Endothelial cell of umbilical vein (primary cell): Measurements from ENCODE around the gene TMEM121. TPM values are rescaled to one million over a fixed set of nuclear protein-coding genes. Genes with fewer than 3 reads are reported as not detected.

Experiments
- BruUV-seq: library from RNA; stranded (reverse); fragments of 400-500 nt; replicated peaks from 2 replicates; lab custom pipeline; 2021; lab: Mats Ljungman, UMichigan
- CTCF ChIA-PET: fragments of 300-600, 350-600 bp; sonication (Branson Sonifier 250); formaldehyde crosslinking; loops from one replicate; lab custom pipeline; 2021; ENCODE audit warnings: antibody characterized with exemption, inconsistent platforms; lab: Charles Lee
- POLR2A ChIA-PET: fragments of 300-600, 350-600 bp; sonication (Branson Sonifier 250); formaldehyde crosslinking; loops from one replicate; lab custom pipeline; 2021; ENCODE audit warnings: antibody characterized with exemption, inconsistent platforms; lab: Charles Lee
- DNase-seq: peaks from one replicate; pipeline ENCODE4 v3.0.0-alpha.2; 2011; ENCODE audit warnings: low read depth, low spot score
- FAIRE-seq: peaks from 2 replicates; lab custom pipeline; 2011; peaks lifted over from hg19 to GRCh38; lab: Jason Lieb, UNC
- H2AFZ ChIP-seq: 2 replicates; pipeline ENCODE4 v1.6.0; 2012; ENCODE audit warnings: low read depth, low read length, control low read depth, inconsistent platforms
- H3K27ac ChIP-seq: 2 replicates; pipeline ENCODE4 v1.5.1; 2011; ENCODE audit warnings: low read depth, mild to moderate bottlenecking, control low read depth, low read length, moderate library complexity; ENCODE audit not compliant: insufficient read depth
- H3K27me3 ChIP-seq, 2 experiments: 2 replicates each; pipeline versions ENCODE4 v1.6.0 to v1.6.1; 2011; ENCODE audit warnings: low read length in 2 of 2, mixed read lengths in 1 of 2; ENCODE audit not compliant: control insufficient read depth in 2 of 2, insufficient read depth in 2 of 2
- H3K36me3 ChIP-seq, 2 experiments: 2 replicates in 1 of 2; 3 replicates in 1 of 2; pipeline ENCODE4 v1.5.1; 2011; ENCODE audit warnings: low read length in 2 of 2, mild to moderate bottlenecking in 1 of 2, moderate library complexity in 1 of 2; ENCODE audit not compliant: control insufficient read depth in 2 of 2, insufficient read depth in 2 of 2; ENCODE audit errors: extremely low read depth in 1 of 2
- H3K4me1 ChIP-seq: 3 replicates; pipeline ENCODE4 v1.5.1; 2011; ENCODE audit warnings: mild to moderate bottlenecking, low read length; ENCODE audit not compliant: control insufficient read depth, insufficient read depth; ENCODE audit errors: extremely low read depth
- H3K4me2 ChIP-seq: 2 replicates; pipeline ENCODE4 v1.6.1; 2011; ENCODE audit warnings: low read length, control low read depth, mixed read lengths; ENCODE audit not compliant: insufficient read depth
- H3K4me3 ChIP-seq, 3 experiments: fragments of 200-600 bp in 1 of 3; sonication (generic), shearing (Covaris generic) in 1 of 3; replicated peaks in 1 of 3; 2 replicates each; pipeline ENCODE4 v1.5.1; 2011 to 2016; ENCODE audit warnings: control low read depth in 3 of 3, low read length in 3 of 3, mild to moderate bottlenecking in 2 of 3, inconsistent platforms in 1 of 3, low read depth in 1 of 3, moderate library complexity in 1 of 3; ENCODE audit not compliant: insufficient read depth in 1 of 3
- H3K79me2 ChIP-seq: 2 replicates; pipeline ENCODE4 v1.6.0; 2012; ENCODE audit warnings: low read length, inconsistent platforms; ENCODE audit not compliant: control insufficient read depth, insufficient read depth
- H3K9ac ChIP-seq: replicated peaks from 2 replicates; pipeline ENCODE3; 2011; ENCODE audit warnings: low read length, control low read depth; ENCODE audit not compliant: insufficient read depth; ENCODE audit errors: extremely low read depth
- H3K9me1 ChIP-seq: replicated peaks from 3 replicates; pipeline ENCODE4 v1.6.0; 2011; ENCODE audit warnings: mild to moderate bottlenecking, low read length; ENCODE audit not compliant: control insufficient read depth, insufficient read depth; ENCODE audit errors: extremely low read depth
- H3K9me3 ChIP-seq: replicated peaks from 2 replicates; pipeline ENCODE4 v1.5.1; 2012; ENCODE audit warnings: low read length, inconsistent platforms; ENCODE audit not compliant: control insufficient read depth, insufficient read depth
- H4K20me1 ChIP-seq: replicated peaks from 2 replicates; pipeline ENCODE3; 2011; ENCODE audit warnings: mild to moderate bottlenecking, low read length; ENCODE audit not compliant: control insufficient read depth, insufficient read depth; ENCODE audit errors: extremely low read depth
- FOS ChIP-seq: IDR thresholded peaks from 2 replicates; pipeline ENCODE4 v1.6.1; 2011; ENCODE audit warnings: mild to moderate bottlenecking, low read length, moderate library complexity, borderline replicate concordance; ENCODE audit not compliant: insufficient read depth
- GATA2 ChIP-seq: IDR thresholded peaks from 2 replicates; pipeline ENCODE4 v1.7.0; 2011; ENCODE audit warnings: low read depth, mild to moderate bottlenecking, moderate library complexity, mixed read lengths, low read length; ENCODE audit not compliant: insufficient read length, insufficient read depth
- JUN ChIP-seq: IDR thresholded peaks from 2 replicates; pipeline ENCODE4 v1.6.1; 2011; ENCODE audit warnings: borderline replicate concordance, low read depth; ENCODE audit not compliant: insufficient read length, insufficient read depth
- MYC ChIP-seq: IDR thresholded peaks from one replicate; pipeline ENCODE4 v1.6.1; 2011; ENCODE audit warnings: mild to moderate bottlenecking, low read depth, low read length
- POLR2A ChIP-seq: IDR thresholded peaks from 2 replicates; pipeline ENCODE4 v1.6.1; 2012; ENCODE audit warnings: low read depth, mild to moderate bottlenecking, control low read depth, low read length
- POLR2AphosphoS5 ChIP-seq: IDR thresholded peaks from 2 replicates; pipeline ENCODE4 v1.6.1; 2012; ENCODE audit warnings: low read depth, mild to moderate bottlenecking, control low read depth, low read length, moderate library complexity; ENCODE audit not compliant: insufficient read depth
- dilution Hi-C: fragments of 300-500 bp; cut with MboI; formaldehyde crosslinking; loops from one replicate; pipeline ENCODE4 v1.15.0; 2019; ENCODE audit warnings: low sequenced_read_pairs; ENCODE audit not compliant: extremely low pct_ligation_motif_present
- intact Hi-C: fragments of 100-400 bp; cut with micrococcal nuclease; formaldehyde crosslinking; loops from one replicate; pipeline ENCODE4 v1.10.0; 2022
- polyA plus RNA-seq, 4 experiments: library from polyadenylated mRNA; depleted of rRNA in 3 of 4; stranded (reverse) in 3 of 4; unstranded in 1 of 4; fragments of >200 nt; gene quantifications; 2 replicates each; pipeline versions ENCODE4 v1.2.1 to v1.2.3, GENCODE V29; 2011 to 2012; ENCODE audit warnings: missing spikeins in 1 of 4
- total RNA-seq: library from RNA; stranded (reverse); gene quantifications from 2 replicates; pipeline ENCODE4 v1.2.3, GENCODE V29; 2021
- TF ChIP-seq, protein P1 (sequence below), 2 donors: IDR thresholded peaks; 1 replicate in 1 of 2; 2 replicates in 1 of 2; pipeline ENCODE4 v1.5.1; 2011; ENCODE audit warnings: low read length in 2 of 2, mild to moderate bottlenecking in 2 of 2, moderate library complexity in 2 of 2, control low read depth in 1 of 2, inconsistent platforms in 1 of 2, low read depth in 1 of 2; ENCODE audit not compliant: insufficient read depth in 1 of 2; ENCODE audit errors: extremely low read depth in 1 of 2
- TF ChIP-seq, protein P2 (sequence below): IDR thresholded peaks from 2 replicates; pipeline ENCODE4 v1.6.1; 2011; ENCODE audit not compliant: insufficient read depth, insufficient read length

The TMEM121 gene
- total and polyA plus RNA-seq, 2 donors (not counting 3 experiments of a cell fraction or from before 2014, with no cell fraction given): 4.8 to 7.7 TPM

DNA sequence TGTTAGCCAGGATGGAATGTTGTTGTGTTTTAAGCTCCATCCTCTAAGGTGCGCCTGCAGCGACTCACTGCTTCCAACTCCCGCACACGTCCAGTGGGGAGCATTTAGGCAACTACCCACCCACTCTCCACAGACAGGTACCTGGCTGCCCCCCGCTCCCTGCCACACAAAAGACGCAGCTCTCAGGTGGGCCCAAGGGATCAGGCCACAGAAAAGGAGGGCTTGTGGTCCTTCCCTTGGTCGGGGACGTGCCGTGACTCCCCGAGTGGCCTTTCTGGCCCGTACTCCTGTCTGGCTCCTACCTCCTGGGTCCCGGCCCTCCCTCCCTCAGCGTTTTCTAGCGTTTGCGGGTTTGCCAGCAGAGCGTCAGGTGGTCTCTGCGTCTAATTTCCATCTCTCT lies 19.1 kb upstream of the TMEM121 start:
- Histone ChIP-seq H3K27ac (no peak overlapping the region), H4K20me1 (no peaks in the 10 kb centered on the region), H3K4me1 (no peaks in the 10 kb centered on the region), H3K27me3 (no peaks in the 10 kb centered on the region), H2AFZ (no peak overlapping the region), H3K79me2 (no peaks in the 10 kb centered on the region), H3K4me3 (no peak overlapping the region), H3K4me2 (no peak overlapping the region), H3K36me3 (no peaks in the 10 kb centered on the region), H3K9me3 (no peaks in the 10 kb centered on the region), H3K9me1 (no peaks in the 10 kb centered on the region), H3K9ac (no peak overlapping the region)
- dilution Hi-C loops: no loop called here
- DNase-seq (no peak), FAIRE-seq (no peak)
- no TSS peak for BruUV-seq
- POLR2A ChIA-PET: no interaction called here
- TF ChIP-seq GATA2 (no peak), JUN (no peak), MYC (no peak), FOS (no peak), POLR2AphosphoS5 (no peak), POLR2A (no peak)
- TF ChIP-seq, protein P1, sequence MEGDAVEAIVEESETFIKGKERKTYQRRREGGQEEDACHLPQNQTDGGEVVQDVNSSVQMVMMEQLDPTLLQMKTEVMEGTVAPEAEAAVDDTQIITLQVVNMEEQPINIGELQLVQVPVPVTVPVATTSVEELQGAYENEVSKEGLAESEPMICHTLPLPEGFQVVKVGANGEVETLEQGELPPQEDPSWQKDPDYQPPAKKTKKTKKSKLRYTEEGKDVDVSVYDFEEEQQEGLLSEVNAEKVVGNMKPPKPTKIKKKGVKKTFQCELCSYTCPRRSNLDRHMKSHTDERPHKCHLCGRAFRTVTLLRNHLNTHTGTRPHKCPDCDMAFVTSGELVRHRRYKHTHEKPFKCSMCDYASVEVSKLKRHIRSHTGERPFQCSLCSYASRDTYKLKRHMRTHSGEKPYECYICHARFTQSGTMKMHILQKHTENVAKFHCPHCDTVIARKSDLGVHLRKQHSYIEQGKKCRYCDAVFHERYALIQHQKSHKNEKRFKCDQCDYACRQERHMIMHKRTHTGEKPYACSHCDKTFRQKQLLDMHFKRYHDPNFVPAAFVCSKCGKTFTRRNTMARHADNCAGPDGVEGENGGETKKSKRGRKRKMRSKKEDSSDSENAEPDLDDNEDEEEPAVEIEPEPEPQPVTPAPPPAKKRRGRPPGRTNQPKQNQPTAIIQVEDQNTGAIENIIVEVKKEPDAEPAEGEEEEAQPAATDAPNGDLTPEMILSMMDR (IDR thresholded peaks at IDR 0.05; ENCODE audit: extremely low read depth in 1 of 2, insufficient read depth in 1 of 2, low read depth in 1 of 2, low read length in 2 of 2): no peak
- TF ChIP-seq, protein P2, sequence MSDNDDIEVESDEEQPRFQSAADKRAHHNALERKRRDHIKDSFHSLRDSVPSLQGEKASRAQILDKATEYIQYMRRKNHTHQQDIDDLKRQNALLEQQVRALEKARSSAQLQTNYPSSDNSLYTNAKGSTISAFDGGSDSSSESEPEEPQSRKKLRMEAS: no peak
- intact Hi-C loops: no loop called here
- CTCF ChIA-PET: no interaction called here
